K562 (cell line): ENCODE results near the gene SLC25A45. TPM values are rescaled to one million over a fixed set of nuclear protein-coding genes. Genes with fewer than 3 reads are reported as not detected.

Experiments used
- ATAC-seq: fragments of 200-7000 bp; cut with Tn5 transposase; 3 replicates; pipeline ENCODE4 v1.9.1; 2020; ENCODE audit warnings: moderate library complexity
- BruUV-seq: library from RNA; stranded (reverse); fragments of 400-500 nt; replicated peaks from 2 replicates; lab custom pipeline; 2021; lab: Mats Ljungman, UMichigan
- CTCF ChIA-PET: fragments of 300-600 bp; formaldehyde crosslinking; extraction: SDS; loops from one replicate; lab custom pipeline; 2021; ENCODE audit warnings: low intra/inter-chr PET ratio; lab: Yijun Ruan, JAX
- POLR2A ChIA-PET: fragments of 300-600, 350-650 bp; sonication (Branson Sonifier 250); formaldehyde crosslinking; extraction: SDS; loops from one replicate; lab custom pipeline; 2021; ENCODE audit warnings: antibody characterized with exemption, inconsistent platforms; lab: Yijun Ruan, JAX
- DNase-seq, 4 experiments: peaks; one replicate each; pipeline versions ENCODE4 v3.0.0 to v3.0.0-alpha.2; 2011 to 2018; ENCODE audit warnings: low spot score in 3 of 4, mixed read lengths in 3 of 4; ENCODE audit errors: extremely low read depth in 1 of 4
- FAIRE-seq: peaks from 2 replicates; lab custom pipeline; 2011; peaks lifted over from hg19 to GRCh38; lab: Jason Lieb, UNC
- H2AFZ ChIP-seq: 2 replicates; pipeline ENCODE4 v1.6.0; 2011; ENCODE audit warnings: low read depth, low read length, control low read depth, inconsistent platforms
- H3K27ac ChIP-seq: fragments of 200-600 bp; 3 replicates; pipeline ENCODE4 v1.8.0; 2011; ENCODE audit warnings: low read depth, mild to moderate bottlenecking, control low read depth, inconsistent platforms, low read length, moderate library complexity, mixed read lengths; ENCODE audit errors: extremely low read depth
- H3K27me3 ChIP-seq, 2 experiments: fragments of 300-600 bp in 1 of 2; 2 replicates in 1 of 2; 3 replicates in 1 of 2; pipeline versions ENCODE4 v1.6.0 to v1.8.0; 2011; ENCODE audit warnings: inconsistent platforms in 2 of 2, low read length in 2 of 2, mild to moderate bottlenecking in 1 of 2, mixed read lengths in 1 of 2, moderate library complexity in 1 of 2; ENCODE audit not compliant: control insufficient read depth in 2 of 2, insufficient read depth in 2 of 2
- H3K36me3 ChIP-seq: fragments of 300-600 bp; 3 replicates; pipeline ENCODE4 v1.8.0; 2011; ENCODE audit warnings: mild to moderate bottlenecking, low read length, inconsistent platforms; ENCODE audit not compliant: control insufficient read depth, insufficient read depth
- H3K4me1 ChIP-seq, 2 experiments: fragments of 200-600 bp in 1 of 2; replicated peaks in 1 of 2; 2 replicates in 1 of 2; 3 replicates in 1 of 2; pipeline versions ENCODE4 v1.5.1 to v1.8.0; 2011; ENCODE audit warnings: inconsistent platforms in 2 of 2, low read length in 2 of 2, mild to moderate bottlenecking in 1 of 2, mixed read lengths in 1 of 2, moderate library complexity in 1 of 2; ENCODE audit not compliant: control insufficient read depth in 2 of 2, insufficient read depth in 2 of 2
- H3K4me2 ChIP-seq: 2 replicates; pipeline ENCODE4 v1.6.1; 2011; ENCODE audit warnings: low read length, control low read depth, inconsistent platforms, mixed read lengths; ENCODE audit not compliant: insufficient read depth
- H3K4me3 ChIP-seq: fragments of 200-600 bp; sonication (generic), shearing (Covaris generic); 2 replicates; pipeline ENCODE4 v1.5.1; 2016; ENCODE audit warnings: control low read depth, inconsistent platforms
- H3K79me2 ChIP-seq: fragments of 200-600 bp; 3 replicates; pipeline ENCODE4 v1.8.0; 2011; ENCODE audit warnings: low read length, inconsistent platforms; ENCODE audit not compliant: control insufficient read depth, insufficient read depth
- H3K9ac ChIP-seq, 2 experiments: 2 replicates each; pipeline versions ENCODE4 v1.6.0 to v1.6.1; 2011; ENCODE audit warnings: low read depth in 2 of 2, low read length in 2 of 2, control low read depth in 1 of 2, inconsistent platforms in 1 of 2, mild to moderate bottlenecking in 1 of 2, mixed read lengths in 1 of 2; ENCODE audit not compliant: insufficient read depth in 1 of 2
- H3K9me1 ChIP-seq: one replicate; pipeline ENCODE4 v1.6.0; 2011; ENCODE audit warnings: inconsistent platforms, mild to moderate bottlenecking, low read length, moderate library complexity; ENCODE audit not compliant: control insufficient read depth, insufficient read depth
- H3K9me3 ChIP-seq: replicated peaks from 2 replicates; pipeline ENCODE4 v1.5.1; 2011; ENCODE audit warnings: low read depth, low read length, inconsistent platforms; ENCODE audit not compliant: control insufficient read depth, insufficient read depth
- H4K20me1 ChIP-seq: replicated peaks from 2 replicates; pipeline ENCODE4 v1.6.1; 2011; ENCODE audit warnings: low read length, inconsistent platforms, mixed read lengths; ENCODE audit not compliant: control insufficient read depth, insufficient read depth
- CBFB ChIP-seq: sonication (generic); formaldehyde crosslinking; IDR thresholded peaks from 2 replicates; pipeline ENCODE4 v1.4.0; 2020; ENCODE audit warnings: mild to moderate bottlenecking, missing genetic modification reagents
- HDAC6 ChIP-seq: IDR thresholded peaks from 2 replicates; pipeline ENCODE4 v1.6.1; 2012; ENCODE audit warnings: low read depth, mild to moderate bottlenecking, control low read depth, inconsistent platforms, low read length, moderate library complexity
- POU5F1 ChIP-seq: fragments of 150-350 bp; IDR thresholded peaks from 2 replicates; pipeline ENCODE4 v1.6.1; 2014; ENCODE audit warnings: borderline replicate concordance, low read length, low read depth, mild to moderate bottlenecking; ENCODE audit not compliant: partially characterized antibody
- SAP30 ChIP-seq: fragments of 200-600 bp; sonication (generic); IDR thresholded peaks from 2 replicates; pipeline ENCODE4 v1.6.1; 2012; ENCODE audit warnings: borderline replicate concordance, low read depth, mild to moderate bottlenecking, moderate library complexity, low read length, control low read depth, inconsistent platforms; ENCODE audit not compliant: insufficient read depth, poor library complexity, severe bottlenecking
- SPI1 ChIP-seq: IDR thresholded peaks from 2 replicates; pipeline ENCODE4 v1.6.1; 2011; ENCODE audit warnings: low read depth, low read length, control low read depth, borderline replicate concordance
- SRSF9 ChIP-seq: fragments of 200-400 bp; formaldehyde crosslinking; IDR thresholded peaks from 2 replicates; pipeline ENCODE4 v1.6.1; 2017; ENCODE audit warnings: low read depth, low read length, borderline replicate concordance
- TCFL5 ChIP-seq: fragments of 250-450 bp; sonication (Bioruptor Pico); conservative IDR thresholded peaks from 2 replicates; pipeline ENCODE4 v1.6.1; 2021; ENCODE audit warnings: mild to moderate bottlenecking, moderate library complexity, matching md5 sums
- TGIF2 ChIP-seq: sonication (generic); formaldehyde crosslinking; IDR thresholded peaks from 2 replicates; pipeline ENCODE4 v1.8.1; 2022; ENCODE audit warnings: mild to moderate bottlenecking, missing genetic modification reagents, moderate library complexity
- ZNF184 ChIP-seq: sonication (generic); formaldehyde crosslinking; IDR thresholded peaks from 2 replicates; pipeline ENCODE4 v1.5.0; 2020; ENCODE audit warnings: missing genetic modification reagents
- ZNF197 ChIP-seq: fragments of 200-800 bp; sonication (Bioruptor generic); IDR thresholded peaks from 2 replicates; pipeline ENCODE4 v1.6.1; 2016; ENCODE audit warnings: low read depth, missing genetic modification characterization, missing compliant biosample characterization
- ZNF75A ChIP-seq: fragments of 450-650 bp; formaldehyde crosslinking; IDR thresholded peaks from 2 replicates; pipeline ENCODE4 v1.4.0; 2020; ENCODE audit warnings: mild to moderate bottlenecking
- whole genome bisulfite sequencing: fragments of 100-300 bp; shearing (Covaris generic); methylation state at CpG from one replicate; pipeline ENCODE4 v1.1.6; 2016; ENCODE audit warnings: low coverage, mixed read lengths; ENCODE audit not compliant: insufficient coverage; ENCODE audit errors: missing lambda C conversion rate; 5-methylcytosine and 5-hydroxymethylcytosine counted together
- in situ Hi-C: fragments of 300-500 bp; cut with MboI; formaldehyde crosslinking; loops from 4 replicates; pipeline ENCODE4 v1.15.0; 2018; ENCODE audit warnings: inconsistent platforms, mixed read lengths
- intact Hi-C: fragments of 100-400 bp; cut with micrococcal nuclease; formaldehyde crosslinking; loops from 2 replicates; pipeline ENCODE4 v1.14.2; 2022
- polyA plus RNA-seq, 8 experiments: library from polyadenylated mRNA; depleted of rRNA in 4 of 8; stranded (reverse) in 5 of 8; unstranded in 3 of 8; fragments of >200 nt; fragmentation: Nextera tagmentation in 2 of 8; fragmentation: Illumina TruSeq in 1 of 8; extraction: Ambion mirVana in 2 of 8; extraction: Trizol in 1 of 8; gene quantifications; 2 replicates each; pipeline versions ENCODE4 v1.2.1 to v1.2.3, GENCODE V29; 2011 to 2014; ENCODE audit warnings: inconsistent platforms in 1 of 8, missing spikeins in 1 of 8
- total RNA-seq, 7 experiments: library from RNA; depleted of rRNA in 6 of 7; stranded (reverse); fragments of >200 nt in 6 of 7; fragmentation: Illumina TruSeq in 2 of 7; extraction: Trizol in 2 of 7; gene quantifications; 2 replicates each; pipeline versions ENCODE4 v1.2.1 to v1.2.3, GENCODE V29; 2011 to 2021; ENCODE audit warnings: low replicate concordance in 1 of 7
- TF ChIP-seq, protein P1 (sequence below): fragments of 150-350 bp; IDR thresholded peaks from 2 replicates; pipeline ENCODE4 v1.6.1; 2014; ENCODE audit warnings: low read depth, mild to moderate bottlenecking, low read length, borderline replicate concordance
- TF ChIP-seq, protein P2 (sequence below): sonication (generic); IDR thresholded peaks from 2 replicates; pipeline ENCODE4 v1.6.1; 2016
- TF ChIP-seq, protein P3 (sequence below): fragments of 250-450 bp; sonication (Bioruptor Pico); IDR thresholded peaks from 2 replicates; pipeline ENCODE4 v1.5.0; 2021

SLC25A45 gene
- total and polyA plus RNA-seq, 9 of the 15 experiments (the other 6 are each of a cell fraction or from before 2014, with no cell fraction given) = 0.15 to 2.3 (median 0.68) TPM

DNA sequence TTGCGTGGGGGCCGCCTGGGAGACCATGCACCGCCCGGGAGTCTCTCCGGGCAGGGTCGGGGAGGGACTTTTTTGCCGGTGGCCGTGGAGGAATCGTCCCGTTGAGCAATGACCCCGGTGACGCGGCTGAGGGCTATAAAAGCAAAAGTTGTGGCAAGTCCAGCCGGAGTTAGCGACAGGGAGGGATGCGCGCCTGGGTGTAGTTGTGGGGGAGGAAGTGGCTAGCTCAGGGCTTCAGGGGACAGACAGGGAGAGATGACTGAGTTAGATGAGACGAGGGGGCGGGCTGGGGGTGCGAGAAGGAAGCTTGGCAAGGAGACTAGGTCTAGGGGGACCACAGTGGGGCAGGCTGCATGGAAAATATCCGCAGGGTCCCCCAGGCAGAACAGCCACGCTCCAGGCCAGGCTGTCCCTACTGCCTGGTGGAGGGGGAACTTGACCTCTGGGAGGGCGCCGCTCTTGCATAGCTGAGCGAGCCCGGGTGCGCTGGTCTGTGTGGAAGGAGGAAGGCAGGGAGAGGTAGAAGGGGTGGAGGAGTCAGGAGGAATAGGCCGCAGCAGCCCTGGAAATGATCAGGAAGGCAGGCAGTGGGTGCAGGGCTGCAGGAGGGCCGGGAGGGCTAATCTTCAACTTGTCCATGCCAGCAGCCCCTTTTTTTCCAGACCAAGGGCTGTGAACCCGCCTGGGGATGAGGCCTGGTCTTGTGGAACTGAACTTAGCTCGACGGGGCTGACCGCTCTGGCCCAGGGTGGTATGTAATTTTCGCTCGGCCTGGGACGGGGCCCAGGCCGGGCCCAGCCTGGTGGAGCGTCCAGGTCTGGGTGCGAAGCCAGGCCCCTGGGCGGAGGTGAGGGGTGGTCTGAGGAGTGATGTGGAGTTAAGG, 40.4 kb upstream of the SLC25A45 start, which contains the start of gene NEAT1:
Gene NEAT1 (plus strand): TSS at position 166 of the 883 bp plus-strand sequence.
- in situ Hi-C loops = no loop called here
- BruUV-seq = TSS peak; percentile 63
- TF ChIP-seq ZNF184 (CRISPR knock-in tag) (no peak), TGIF2 (CRISPR knock-in tag) (peak; percentile 95), ZNF75A (peak; percentile 95), CBFB (CRISPR knock-in tag) (peak; percentile 61), SAP30 (no peak), TCFL5 (CRISPR knock-in tag) (peak; percentile 95), HDAC6 (0 out of 2 replicates have a peak, but pooled peaks have one; percentile 78), SPI1 (peak; percentile 96), ZNF197 (CRISPR knock-in tag) (no peak), POU5F1 (no peak), SRSF9 (no peak)
- TF ChIP-seq, protein P1, sequence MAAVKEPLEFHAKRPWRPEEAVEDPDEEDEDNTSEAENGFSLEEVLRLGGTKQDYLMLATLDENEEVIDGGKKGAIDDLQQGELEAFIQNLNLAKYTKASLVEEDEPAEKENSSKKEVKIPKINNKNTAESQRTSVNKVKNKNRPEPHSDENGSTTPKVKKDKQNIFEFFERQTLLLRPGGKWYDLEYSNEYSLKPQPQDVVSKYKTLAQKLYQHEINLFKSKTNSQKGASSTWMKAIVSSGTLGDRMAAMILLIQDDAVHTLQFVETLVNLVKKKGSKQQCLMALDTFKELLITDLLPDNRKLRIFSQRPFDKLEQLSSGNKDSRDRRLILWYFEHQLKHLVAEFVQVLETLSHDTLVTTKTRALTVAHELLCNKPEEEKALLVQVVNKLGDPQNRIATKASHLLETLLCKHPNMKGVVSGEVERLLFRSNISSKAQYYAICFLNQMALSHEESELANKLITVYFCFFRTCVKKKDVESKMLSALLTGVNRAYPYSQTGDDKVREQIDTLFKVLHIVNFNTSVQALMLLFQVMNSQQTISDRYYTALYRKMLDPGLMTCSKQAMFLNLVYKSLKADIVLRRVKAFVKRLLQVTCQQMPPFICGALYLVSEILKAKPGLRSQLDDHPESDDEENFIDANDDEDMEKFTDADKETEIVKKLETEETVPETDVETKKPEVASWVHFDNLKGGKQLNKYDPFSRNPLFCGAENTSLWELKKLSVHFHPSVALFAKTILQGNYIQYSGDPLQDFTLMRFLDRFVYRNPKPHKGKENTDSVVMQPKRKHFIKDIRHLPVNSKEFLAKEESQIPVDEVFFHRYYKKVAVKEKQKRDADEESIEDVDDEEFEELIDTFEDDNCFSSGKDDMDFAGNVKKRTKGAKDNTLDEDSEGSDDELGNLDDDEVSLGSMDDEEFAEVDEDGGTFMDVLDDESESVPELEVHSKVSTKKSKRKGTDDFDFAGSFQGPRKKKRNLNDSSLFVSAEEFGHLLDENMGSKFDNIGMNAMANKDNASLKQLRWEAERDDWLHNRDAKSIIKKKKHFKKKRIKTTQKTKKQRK = peak; percentile 45
- TF ChIP-seq, protein P2, sequence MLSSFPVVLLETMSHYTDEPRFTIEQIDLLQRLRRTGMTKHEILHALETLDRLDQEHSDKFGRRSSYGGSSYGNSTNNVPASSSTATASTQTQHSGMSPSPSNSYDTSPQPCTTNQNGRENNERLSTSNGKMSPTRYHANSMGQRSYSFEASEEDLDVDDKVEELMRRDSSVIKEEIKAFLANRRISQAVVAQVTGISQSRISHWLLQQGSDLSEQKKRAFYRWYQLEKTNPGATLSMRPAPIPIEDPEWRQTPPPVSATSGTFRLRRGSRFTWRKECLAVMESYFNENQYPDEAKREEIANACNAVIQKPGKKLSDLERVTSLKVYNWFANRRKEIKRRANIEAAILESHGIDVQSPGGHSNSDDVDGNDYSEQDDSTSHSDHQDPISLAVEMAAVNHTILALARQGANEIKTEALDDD = peak; percentile 94
- TF ChIP-seq, protein P3, sequence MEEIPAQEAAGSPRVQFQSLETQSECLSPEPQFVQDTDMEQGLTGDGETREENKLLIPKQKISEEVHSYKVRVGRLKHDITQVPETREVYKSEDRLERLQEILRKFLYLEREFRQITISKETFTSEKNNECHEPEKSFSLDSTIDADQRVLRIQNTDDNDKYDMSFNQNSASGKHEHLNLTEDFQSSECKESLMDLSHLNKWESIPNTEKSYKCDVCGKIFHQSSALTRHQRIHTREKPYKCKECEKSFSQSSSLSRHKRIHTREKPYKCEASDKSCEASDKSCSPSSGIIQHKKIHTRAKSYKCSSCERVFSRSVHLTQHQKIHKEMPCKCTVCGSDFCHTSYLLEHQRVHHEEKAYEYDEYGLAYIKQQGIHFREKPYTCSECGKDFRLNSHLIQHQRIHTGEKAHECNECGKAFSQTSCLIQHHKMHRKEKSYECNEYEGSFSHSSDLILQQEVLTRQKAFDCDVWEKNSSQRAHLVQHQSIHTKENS (CRISPR knock-in tag) = peak; percentile 100

More for the DNA sequence above, 40.4 kb upstream of the SLC25A45 start, which contains the start of gene NEAT1:
- no peaks in the 10 kb centered on the region for H3K27me3 ChIP-seq
- ChIA-PET CTCF (no interaction called here), POLR2A (interaction anchor here (0.6 to 17.3 kb wide), 79 partner anchors 6 to 1545 kb away, joined by 3 to 1349 read pairs (median 5); partner anchors contain the start of genes CAPN1, CDC42EP2, DPF2 and EHBP1L1)
- FAIRE-seq = peak; percentile 74
- peaks cover 34 to 45% of the 10 kb centered on the region in 2 experiments for H3K4me1 ChIP-seq
- peak within 1 kb of the TSS; percentile 64 for H2AFZ ChIP-seq
- H3K4me3 ChIP-seq = peak within 1 kb of the TSS; percentile 79
- H3K36me3 ChIP-seq = peaks cover 47% of the 10 kb centered on the region
- 1% methylated on average over 35 of the region's 40 CpGs for WGBS
- H3K9ac ChIP-seq = peak within 1 kb of the TSS; percentile 98 to 100
- H3K4me2 ChIP-seq = peak within 1 kb of the TSS; percentile 97
- intact Hi-C loops = loop anchor here (1.0 kb wide), 1 partner anchor 74 kb away; no protein-coding TSS in a partner anchor
- H3K79me2 ChIP-seq = peaks cover 92% of the 10 kb centered on the region
- no peaks in the 10 kb centered on the region for H3K9me1 ChIP-seq
- peak within 1 kb of the TSS; percentile 98 for H3K27ac ChIP-seq
- ATAC-seq = peak; percentile 54
- H4K20me1 ChIP-seq = peaks cover 52% of the 10 kb centered on the region
- H3K9me3 ChIP-seq = no peaks in the 10 kb centered on the region
- DNase-seq = peak; percentile 75 to 96 (median 82)
